Endodermal cell (in vitro differentiated cells): ENCODE measurements around the gene ANGEL1. TPM values are rescaled to one million over a fixed set of nuclear protein-coding genes. Genes with fewer than 3 reads are reported as not detected.

ENCODE experiments used
- DNase-seq: peaks from one replicate; pipeline ENCODE4 v3.0.0-alpha.2; 2017
- H3K27ac ChIP-seq: 2 replicates; pipeline ENCODE4 v1.5.1; 2013; ENCODE audit warnings: mild to moderate bottlenecking, low read depth, low read length, moderate library complexity
- H3K27me3 ChIP-seq: 2 replicates; pipeline ENCODE4 v1.6.1; 2013; ENCODE audit warnings: mild to moderate bottlenecking, low read length, moderate library complexity; ENCODE audit not compliant: insufficient read depth, control insufficient read depth, poor library complexity, severe bottlenecking
- H3K36me3 ChIP-seq: 2 replicates; pipeline ENCODE4 v1.7.0; 2013; ENCODE audit warnings: mild to moderate bottlenecking, low read length, moderate library complexity; ENCODE audit not compliant: control insufficient read depth, insufficient read depth
- H3K4me1 ChIP-seq: one replicate; pipeline ENCODE4 v1.7.0; 2013; ENCODE audit warnings: low read length; ENCODE audit not compliant: control insufficient read depth, insufficient read depth
- H3K4me3 ChIP-seq: 2 replicates; pipeline ENCODE4 v1.5.1; 2013; ENCODE audit warnings: mild to moderate bottlenecking, low read length, moderate library complexity
- H3K9ac ChIP-seq: 2 replicates; pipeline ENCODE4 v1.6.1; 2013; ENCODE audit warnings: mild to moderate bottlenecking, low read length, moderate library complexity; ENCODE audit not compliant: poor library complexity, severe bottlenecking; ENCODE audit errors: extremely low read depth
- H3K9me3 ChIP-seq: 2 replicates; pipeline ENCODE4 v1.6.1; 2013; ENCODE audit warnings: mild to moderate bottlenecking, low read length, moderate library complexity; ENCODE audit not compliant: control insufficient read depth
- H3K27ac Mint-ChIP-seq: 2 replicates; pipeline ENCODE4 v1.8.0; 2020; ENCODE audit warnings: mixed read lengths
- H3K27me3 Mint-ChIP-seq: 2 replicates; pipeline ENCODE4 v1.8.0; 2021; ENCODE audit warnings: mild to moderate bottlenecking, mixed read lengths; ENCODE audit not compliant: insufficient read depth
- H3K36me3 Mint-ChIP-seq: 2 replicates; pipeline ENCODE4 v1.8.0; 2020; ENCODE audit warnings: low read depth, mixed read lengths
- H3K4me1 Mint-ChIP-seq: 2 replicates; pipeline ENCODE4 v1.8.0; 2020; ENCODE audit warnings: mixed read lengths
- H3K4me3 Mint-ChIP-seq: 2 replicates; pipeline ENCODE4 v1.8.0; 2020; ENCODE audit warnings: mild to moderate bottlenecking, moderate library complexity, mixed read lengths
- H3K9me3 Mint-ChIP-seq: 2 replicates; pipeline ENCODE4 v1.8.0; 2020; ENCODE audit warnings: mild to moderate bottlenecking, mixed read lengths
- CTCF ChIP-seq: fragments of 200-600 bp; sonication (generic); conservative IDR thresholded peaks from 2 replicates; pipeline ENCODE4 v1.5.0; 2021; ENCODE audit warnings: antibody characterized with exemption, mild to moderate bottlenecking
- WGBS, 2 experiments: methylation state at CpG; one replicate each; pipeline versions ENCODE4 v1.1.5 to v1.1.7; 2013; ENCODE audit warnings: missing lambda C conversion rate in 2 of 2, mixed read lengths in 1 of 2; ENCODE audit not compliant: insufficient coverage in 1 of 2, insufficient read length in 1 of 2; 5-methylcytosine and 5-hydroxymethylcytosine counted together
- total RNA-seq, 2 donors: library from RNA; stranded (reverse); fragmentation: NEBNext Ultra II Directional in 1 of 2; extraction: Animal tissue kit (Norgen Biotek cat#: 25700) in 1 of 2; gene quantifications; 2 replicates in 1 of 2; 3 replicates in 1 of 2; pipeline ENCODE4 v1.2.1, GENCODE V29; 2021

The ANGEL1 gene
- total RNA-seq, 2 donors from 2014 or later = 21.5 to 32.5 TPM

GRCh38 chr14:76844223-76844622 lies 31.5 kb upstream of the ANGEL1 start:
- Mint-ChIP-seq H3K36me3 (no peaks in the 10 kb centered on the region), H3K27me3 (peaks cover 6% of the 10 kb centered on the region), H3K27ac (no peak overlapping the region), H3K4me1 (no peaks in the 10 kb centered on the region), H3K4me3 (no peak overlapping the region), H3K9me3 (no peaks in the 10 kb centered on the region)
- peaks cover 4% of the 10 kb centered on the region for H3K27me3 ChIP-seq
- no peaks in the 10 kb centered on the region for H3K36me3 ChIP-seq
- H3K27ac ChIP-seq = no peak overlapping the region
- peak; percentile 42 for TF ChIP-seq CTCF
- peak; percentile 76 for DNase-seq
- 83 to 87% methylated on average over 8 to 9 of the region's 9 CpGs for WGBS, 2 experiments
- H3K9ac ChIP-seq = no peak overlapping the region
- H3K9me3 ChIP-seq = no peaks in the 10 kb centered on the region
- no peaks in the 10 kb centered on the region for H3K4me1 ChIP-seq
- no peak overlapping the region for H3K4me3 ChIP-seq

- Histone ChIP-seq H3K9me3 (no peaks in the 10 kb centered on the region), H3K27ac (no peak overlapping the region), H3K4me3 (no peak overlapping the region), H3K27me3 (peaks cover 14% of the 10 kb centered on the region), H3K9ac (no peak overlapping the region), H3K36me3 (no peaks in the 10 kb centered on the region), H3K4me1 (no peaks in the 10 kb centered on the region)
- Mint-ChIP-seq H3K4me3 (no peak overlapping the region), H3K27ac (no peak overlapping the region), H3K27me3 (peaks cover 11% of the 10 kb centered on the region), H3K36me3 (no peaks in the 10 kb centered on the region), H3K9me3 (no peaks in the 10 kb centered on the region), H3K4me1 (peaks cover 4% of the 10 kb centered on the region)
- TF ChIP-seq CTCF = no peak
- no peak for DNase-seq
Measured at GRCh38 chr14:76842414-76842813, 29.7 kb upstream of the ANGEL1 start.

- WGBS, 2 experiments = 59 to 66% methylated on average over 4 to 5 of the region's 5 CpGs
- H3K9me3 Mint-ChIP-seq = no peaks in the 10 kb centered on the region
- H3K36me3 ChIP-seq = no peaks in the 10 kb centered on the region
- H3K4me3 Mint-ChIP-seq = no peak overlapping the region
- TF ChIP-seq CTCF = no peak
- H3K27me3 Mint-ChIP-seq = peaks cover 9% of the 10 kb centered on the region
- DNase-seq = no peak
- peaks cover 16% of the 10 kb centered on the region for H3K4me1 Mint-ChIP-seq
- H3K9ac ChIP-seq = no peak overlapping the region
- H3K36me3 Mint-ChIP-seq = no peaks in the 10 kb centered on the region
- H3K4me3 ChIP-seq = no peak overlapping the region
- H3K27ac ChIP-seq = no peak overlapping the region
- H3K27me3 ChIP-seq = peaks cover 14% of the 10 kb centered on the region
- no peak overlapping the region for H3K27ac Mint-ChIP-seq
- peaks cover 5% of the 10 kb centered on the region for H3K4me1 ChIP-seq
- H3K9me3 ChIP-seq = no peaks in the 10 kb centered on the region
Measured at GRCh38 chr14:76837524-76837923, 24.8 kb upstream of the ANGEL1 start.
